GM12892 (cell line): ENCODE measurements around the gene SPTB.
A peak's percentile ranks its signal among the peaks of the same experiment; 100 is the strongest.

Experiments used
- DNase-seq: peaks from one replicate; pipeline ENCODE4 v3.0.0; 2011; ENCODE audit not compliant: insufficient read length
- FAIRE-seq: peaks from 2 replicates; lab custom pipeline; 2011; peaks lifted over from hg19 to GRCh38; lab: Jason Lieb, UNC
- POLR2A ChIP-seq: IDR thresholded peaks from 2 replicates; pipeline ENCODE4 v1.6.1; 2011; ENCODE audit warnings: low read depth, low read length, control low read depth
- POLR2AphosphoS5 ChIP-seq: IDR thresholded peaks from 2 replicates; pipeline ENCODE4 v1.6.1; 2011; ENCODE audit warnings: low read depth, low read length, control low read depth
- TAF1 ChIP-seq: IDR thresholded peaks from 2 replicates; pipeline ENCODE4 v1.6.1; 2011; ENCODE audit warnings: low read depth, mild to moderate bottlenecking, control low read depth, low read length, borderline replicate concordance

The SPTB gene

DNA sequence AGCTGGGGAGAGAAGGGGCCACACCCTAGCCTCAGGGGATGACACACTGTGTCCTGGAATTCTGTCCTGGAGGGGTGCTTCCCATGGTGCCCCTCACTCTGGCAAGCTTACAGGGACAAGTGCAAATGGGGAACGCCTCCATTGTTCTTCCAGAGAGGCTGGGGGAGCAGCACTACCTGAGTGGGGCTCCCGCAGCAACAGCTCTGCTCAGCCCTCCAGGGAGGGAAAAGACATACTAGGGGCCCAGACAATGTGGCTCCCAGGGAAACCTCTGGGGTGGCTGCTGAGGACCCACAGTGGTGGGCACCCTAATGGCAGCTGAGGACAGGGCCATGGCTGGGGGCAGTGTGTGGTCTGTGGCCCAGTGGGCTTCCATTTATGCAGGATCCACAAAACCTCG lies 106.1 kb downstream of the SPTB start:
- DNase-seq = no peak

DNA sequence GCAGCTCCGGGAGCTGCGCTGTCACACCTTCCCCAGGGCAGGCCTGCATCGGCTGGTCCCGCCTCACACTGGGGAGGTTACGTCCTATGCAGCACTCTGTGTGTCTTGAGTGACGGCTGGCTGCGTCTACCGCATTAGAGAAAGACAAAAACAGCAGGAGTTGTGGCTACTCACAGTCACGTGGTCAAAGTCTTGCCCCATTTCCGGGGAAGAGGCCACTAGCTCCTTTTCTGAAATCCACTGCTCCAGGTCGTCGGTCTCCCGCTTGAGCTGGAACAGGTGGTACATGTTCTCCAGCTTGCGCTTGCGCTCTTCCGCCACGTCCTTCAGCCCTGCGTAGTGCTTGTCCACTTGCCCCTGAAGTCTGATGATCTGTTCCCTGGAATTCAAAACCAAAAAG lies 106.7 kb downstream of the SPTB start:
- FAIRE-seq = no peak
- TF ChIP-seq POLR2A (no peak), POLR2AphosphoS5 (no peak), TAF1 (no peak)

More for the DNA sequence above, 106.1 kb downstream of the SPTB start:
- TF ChIP-seq POLR2AphosphoS5 (no peak), TAF1 (no peak), POLR2A (no peak)
- no peak for FAIRE-seq

GRCh38 chr14:64772397-64772950 lies 107.2 kb downstream of the SPTB start:
- no peak for FAIRE-seq
- no peak for TF ChIP-seq TAF1
- no peak for TF ChIP-seq POLR2A
- TF ChIP-seq POLR2AphosphoS5 = no peak
- DNase-seq = no peak

More for the DNA sequence above, 106.7 kb downstream of the SPTB start:
- DNase-seq = no peak

DNA sequence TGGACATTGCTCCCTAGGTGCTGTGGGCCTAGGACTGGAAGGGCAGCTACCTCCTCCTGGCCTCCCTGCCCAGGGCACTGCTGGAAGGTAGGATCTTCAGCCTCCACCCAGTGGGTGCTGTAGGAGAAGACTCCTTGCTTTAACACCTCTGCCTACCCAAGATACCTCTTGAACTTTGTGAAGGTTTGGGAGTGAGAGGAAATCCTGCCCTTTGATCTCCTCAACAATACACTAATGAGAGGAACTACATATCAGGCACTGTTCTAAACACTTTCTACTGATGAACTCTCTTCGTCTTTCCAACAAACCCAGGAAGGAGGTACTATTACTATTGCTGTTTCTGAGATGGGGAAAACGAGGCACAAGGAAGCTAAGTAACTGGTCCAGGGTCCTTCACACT lies 108.5 kb downstream of the SPTB start:
- no peak for TF ChIP-seq POLR2A
- no peak for TF ChIP-seq POLR2AphosphoS5
- TF ChIP-seq TAF1 = no peak
- no peak for FAIRE-seq
- DNase-seq = no peak

DNA sequence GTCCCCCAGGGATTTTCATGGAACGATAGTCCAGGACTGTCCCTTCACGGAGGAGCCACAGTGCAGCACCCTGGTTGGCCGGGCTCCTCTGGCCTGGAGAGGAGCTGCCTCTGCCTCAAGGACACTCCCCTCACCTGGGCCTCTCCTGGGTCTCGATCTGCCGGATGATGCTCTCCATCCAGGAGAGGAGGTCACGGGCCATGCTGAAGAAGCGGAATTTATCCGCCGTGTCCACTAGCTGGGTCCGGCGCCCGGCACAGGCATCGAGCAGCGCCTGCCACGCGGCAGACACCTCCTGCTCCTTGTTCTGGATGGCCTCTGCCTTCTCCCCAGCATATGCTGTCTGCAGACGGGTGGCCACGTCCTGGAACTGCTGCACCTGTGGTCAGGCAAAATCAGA lies 109.0 kb downstream of the SPTB start:
- FAIRE-seq (no peak), DNase-seq (no peak)
- TF ChIP-seq TAF1 (no peak), POLR2AphosphoS5 (no peak), POLR2A (no peak)

DNA sequence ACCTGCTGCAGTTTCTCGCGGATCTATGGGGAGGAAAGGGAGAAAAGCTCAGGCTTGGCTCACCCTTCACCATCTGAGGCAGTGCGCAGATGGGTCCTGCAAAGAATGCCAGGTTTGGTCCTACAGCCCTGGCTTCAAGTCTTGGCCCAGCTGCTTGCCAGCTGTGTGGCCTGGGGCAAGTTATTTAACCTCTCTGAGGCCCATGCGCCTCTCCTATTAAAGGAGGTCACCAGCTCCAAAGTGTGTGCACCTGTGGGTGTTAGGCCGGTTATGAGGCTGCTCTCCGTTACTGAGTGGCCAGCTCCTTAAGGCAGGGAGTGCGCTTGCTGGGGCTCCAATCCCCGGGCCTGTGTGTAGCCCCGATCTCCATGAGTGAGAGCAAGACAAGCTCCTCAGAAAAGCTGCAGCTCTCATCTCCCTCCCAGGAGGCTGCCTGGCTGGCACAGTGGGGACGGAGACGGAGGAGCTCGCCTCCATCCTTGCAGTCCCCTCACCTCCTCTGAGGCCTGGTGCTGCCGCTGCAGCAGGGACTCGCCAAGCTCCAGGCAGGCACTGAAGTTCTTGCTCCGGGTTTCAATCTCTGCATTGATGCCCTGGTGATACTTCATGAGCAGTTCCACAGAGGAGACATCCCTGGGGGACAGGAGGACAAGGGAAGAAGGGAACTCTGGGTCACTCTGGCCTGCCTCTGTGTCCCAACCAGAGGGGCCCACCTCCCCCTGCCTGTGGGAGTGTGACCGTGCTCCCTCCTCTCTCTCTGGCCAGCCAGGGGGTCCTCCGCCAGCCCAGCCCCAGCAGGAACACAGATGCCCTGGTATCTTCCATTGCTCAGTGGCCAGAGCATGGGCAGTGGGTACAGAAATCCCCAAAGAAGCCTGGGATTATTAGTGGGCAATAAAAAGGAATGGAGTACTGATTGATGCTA lies 110.3 kb downstream of the SPTB start:
- TF ChIP-seq POLR2AphosphoS5 = no peak
- FAIRE-seq (no peak), DNase-seq (no peak)

DNA sequence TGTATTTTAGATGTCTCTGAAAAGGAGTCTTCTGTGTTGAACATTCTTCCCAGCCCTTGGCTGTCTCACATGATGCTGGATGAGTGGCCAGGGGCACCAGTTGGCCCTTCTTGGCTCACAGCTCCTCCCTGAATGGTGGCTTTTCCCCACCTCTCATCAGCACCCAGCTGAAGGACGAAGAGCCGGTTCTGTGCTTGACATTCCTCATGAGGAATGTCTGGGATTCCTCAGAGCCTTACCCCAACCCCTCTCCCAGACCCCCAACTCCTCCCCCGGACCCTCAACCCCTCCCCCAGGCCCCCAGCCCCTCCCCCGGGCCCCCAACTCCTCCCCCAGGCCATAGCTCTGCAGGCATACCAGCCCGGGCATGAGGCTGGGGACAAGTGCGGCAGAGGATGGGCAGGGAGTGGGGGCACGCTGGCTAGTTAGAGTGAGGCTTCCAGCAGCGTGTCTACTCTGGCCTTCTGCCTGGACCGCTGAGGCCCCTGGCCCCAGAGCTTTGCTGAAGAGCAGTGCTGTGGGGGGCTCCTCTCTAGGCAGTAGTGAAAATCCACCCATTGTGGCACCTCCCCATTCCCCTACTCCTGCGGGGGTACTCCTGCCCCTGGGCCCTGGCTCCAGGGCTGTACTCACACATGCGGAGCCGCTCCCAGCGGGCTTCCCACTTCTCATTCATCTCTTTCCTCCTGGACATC lies 111.2 kb downstream of the SPTB start:
- no peak for DNase-seq
- FAIRE-seq = no peak
- TF ChIP-seq POLR2AphosphoS5 (no peak), POLR2A (no peak), TAF1 (no peak)

DNA sequence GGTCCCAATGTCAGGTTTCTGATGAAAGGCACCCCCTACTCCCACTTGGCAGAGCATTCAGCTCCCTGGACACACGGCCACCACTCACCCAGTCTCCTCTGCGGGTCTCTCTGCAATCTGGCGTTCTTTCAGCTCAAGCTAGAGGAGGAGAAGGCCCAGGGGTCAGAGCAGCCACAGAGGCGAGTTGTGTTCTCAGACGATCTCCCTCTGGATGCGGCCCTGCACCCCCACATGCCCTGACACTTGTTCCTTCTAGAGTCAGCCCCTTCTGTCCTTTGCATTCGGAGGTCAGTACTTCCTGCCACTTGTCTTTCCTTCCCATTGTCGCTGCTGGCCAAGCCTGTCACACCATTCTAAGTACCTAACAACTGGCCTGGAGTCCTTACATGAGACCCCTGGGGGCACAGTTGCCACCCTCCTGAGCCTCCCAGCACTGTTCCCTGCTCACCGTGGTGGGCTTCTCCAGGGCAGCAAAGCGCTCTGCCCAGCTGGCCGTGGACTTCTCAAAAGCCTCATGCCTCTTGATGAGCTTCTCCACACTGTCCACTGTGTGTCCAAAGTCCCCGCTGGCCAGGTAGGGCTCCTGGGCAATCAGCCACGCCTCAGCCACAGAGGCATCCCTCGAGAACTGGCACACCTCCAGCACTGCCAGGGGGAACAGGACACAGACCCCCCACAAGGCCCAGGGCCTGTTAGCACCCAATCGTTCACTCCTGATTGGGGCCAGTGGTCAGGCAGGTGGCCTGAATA lies 112.3 kb downstream of the SPTB start:
- no peak for DNase-seq
- TF ChIP-seq POLR2A = no peak
- TF ChIP-seq TAF1 = no peak
- TF ChIP-seq POLR2AphosphoS5 = no peak
- no peak for FAIRE-seq

DNA sequence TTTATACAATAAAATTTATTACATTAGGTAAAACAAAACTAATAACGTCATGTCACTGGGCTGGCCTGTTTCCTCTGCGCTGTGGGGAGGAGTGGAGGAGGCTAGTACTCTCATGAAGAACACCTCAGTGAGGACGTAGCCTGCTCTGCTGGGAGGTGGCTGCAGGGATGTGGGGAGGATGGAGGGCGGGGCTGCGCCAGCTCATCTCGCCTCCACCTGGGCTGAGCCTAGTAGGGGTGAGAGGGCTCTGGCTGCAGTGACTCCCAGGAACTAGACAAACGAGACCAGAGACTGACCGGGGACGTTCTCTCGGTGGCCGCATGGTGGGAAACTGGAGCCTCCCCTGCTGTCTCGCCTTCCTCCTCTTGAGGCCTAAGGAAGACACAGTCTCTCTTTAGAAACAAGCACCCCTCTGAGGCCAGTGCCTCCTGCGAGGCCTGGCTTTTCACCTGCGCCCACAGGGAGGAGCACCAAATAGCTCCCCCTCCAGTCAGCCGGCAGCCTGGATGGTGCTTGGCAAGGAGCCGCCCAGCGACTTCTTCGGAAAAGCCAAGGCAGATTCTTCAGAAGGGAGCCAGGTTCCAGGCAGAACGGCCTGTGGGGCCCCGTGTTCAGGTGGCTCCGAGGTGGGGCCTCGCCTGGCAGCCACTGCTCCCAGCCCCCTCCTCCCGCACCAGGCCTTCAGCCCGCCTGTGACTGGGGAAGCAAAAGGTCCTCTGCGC lies 113.1 kb downstream of the SPTB start:
- TF ChIP-seq TAF1 (no peak), POLR2AphosphoS5 (no peak), POLR2A (no peak)
- no peak for FAIRE-seq
- no peak for DNase-seq

DNA sequence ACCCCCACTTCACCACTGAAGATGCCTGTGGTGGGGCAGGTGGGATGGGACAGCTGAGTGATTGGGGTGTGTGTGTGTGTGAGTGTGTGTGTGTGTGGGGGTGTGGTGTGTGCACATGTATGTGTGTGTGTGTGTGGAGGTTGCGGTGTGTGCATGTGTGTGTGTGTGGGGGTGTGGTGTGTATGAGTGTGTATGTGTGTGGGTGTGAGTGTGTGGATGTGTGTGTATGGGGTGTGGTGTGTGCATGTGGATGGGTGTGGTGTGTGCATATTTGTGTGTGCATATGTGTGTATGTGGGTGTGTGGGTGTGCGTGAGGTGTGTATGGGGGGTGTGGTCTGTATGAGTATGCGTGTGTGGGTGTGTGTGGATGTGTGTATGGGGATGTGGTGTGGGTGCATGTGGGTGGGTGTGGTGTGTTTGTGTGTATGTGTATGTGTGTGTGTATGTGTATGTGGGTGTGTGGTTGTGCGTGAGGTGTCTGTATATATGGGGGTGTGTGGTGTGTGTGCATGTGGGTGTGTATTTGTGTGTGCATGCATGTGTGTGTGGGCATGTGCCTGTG lies 113.9 kb downstream of the SPTB start:
- TF ChIP-seq POLR2A (no peak), POLR2AphosphoS5 (no peak), TAF1 (no peak)
- DNase-seq (no peak), FAIRE-seq (peak; percentile 14)
